GDM1 (cell line): ENCODE measurements around the gene PPIG.
"Not testable (repeated sequence)": the region's sequence is repeated elsewhere in the genome, so short reads cannot be mapped to it uniquely, and the experiment has no call there.

Experiments
- DNase-seq: peaks from one replicate; lab custom pipeline; 2025; lab: John Stamatoyannopoulos, UW

The PPIG gene

DNA sequence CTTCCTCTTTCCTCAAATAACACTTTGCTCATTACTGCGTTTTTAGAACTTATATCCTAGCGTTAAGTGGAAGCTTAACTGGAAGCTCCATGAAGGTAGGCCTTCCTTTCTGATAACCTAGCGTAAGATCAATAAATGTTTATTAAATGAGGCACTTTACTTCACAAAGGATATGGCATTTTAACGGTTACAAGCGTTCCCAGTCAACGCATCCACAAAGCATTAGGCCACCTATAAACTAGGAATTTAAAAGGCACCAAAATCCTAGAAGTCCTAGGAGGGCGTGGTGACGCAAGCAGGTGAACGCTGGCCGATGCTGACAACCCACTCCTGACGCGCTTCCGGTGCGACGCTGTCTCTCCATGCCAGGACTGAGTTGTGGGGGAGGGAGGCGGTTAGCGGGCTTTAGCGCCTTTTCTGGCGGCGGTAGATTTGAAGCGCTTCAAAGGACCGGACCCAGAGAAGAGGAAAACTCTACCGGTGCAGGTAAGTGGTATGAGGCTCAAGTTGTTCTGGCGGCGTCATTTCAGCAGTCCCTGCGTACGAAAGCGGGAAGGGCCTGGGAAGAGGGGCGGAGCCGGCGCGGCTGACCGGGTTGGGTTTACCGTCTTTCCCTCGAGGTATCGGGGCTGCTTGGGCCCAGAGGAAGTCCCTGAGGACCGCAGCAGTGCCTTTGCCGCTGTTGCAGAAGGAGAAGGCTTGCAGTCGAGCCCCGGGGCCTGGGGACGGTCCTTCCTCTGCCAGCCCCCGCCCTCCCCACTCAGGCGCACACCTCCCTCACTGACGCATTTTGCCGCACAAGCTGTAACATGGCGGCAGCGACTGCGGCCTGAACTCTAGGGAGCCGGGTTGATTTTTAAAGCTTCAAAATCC lies at the start of gene PPIG:
Gene PPIG (plus strand): TSS at position 347 of the 873 bp plus-strand sequence. CDS start 19,691 bp downstream, outside the sequence.
- DNase-seq, result peak; percentile 83

DNA sequence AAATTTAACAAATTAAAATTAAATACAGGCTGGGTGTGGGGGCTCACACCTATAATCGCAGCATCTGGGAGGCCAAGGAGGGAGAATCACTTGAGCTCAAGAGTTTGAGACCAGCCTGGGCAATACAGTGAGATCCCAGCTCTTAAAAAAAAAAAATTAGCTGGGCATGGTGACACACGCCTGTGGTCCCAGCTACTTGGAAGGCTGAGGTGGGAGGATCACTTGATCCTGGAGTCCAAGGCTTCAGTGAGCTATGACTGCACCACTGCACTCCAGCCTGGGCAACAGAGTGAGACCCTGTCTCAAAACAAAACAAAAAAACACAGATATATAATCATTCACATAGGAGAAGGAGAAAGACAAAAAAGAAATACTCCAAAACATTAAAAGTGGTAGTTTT lies 44.7 kb upstream of the PPIG start:
- not testable (repeated sequence) for DNase-seq

DNA sequence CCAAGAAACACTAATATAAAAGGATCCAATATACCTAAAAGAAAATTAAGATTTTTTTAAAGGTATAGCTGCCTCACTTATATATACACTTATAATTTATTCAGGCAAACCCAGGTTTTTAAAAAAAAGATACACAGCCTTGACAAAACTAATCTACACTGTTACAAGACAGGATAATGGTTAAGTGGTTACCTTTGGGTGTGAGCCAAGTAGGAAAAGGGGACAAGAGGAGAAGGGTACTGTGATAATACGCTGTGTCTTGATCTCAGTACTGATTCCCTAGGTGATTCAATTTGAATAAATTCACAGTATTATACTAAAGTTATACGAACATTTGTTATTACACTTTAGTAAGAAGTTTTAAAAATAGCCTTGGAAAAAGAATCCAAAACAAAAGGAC lies 44.0 kb upstream of the PPIG start:
- no peak for DNase-seq

DNA sequence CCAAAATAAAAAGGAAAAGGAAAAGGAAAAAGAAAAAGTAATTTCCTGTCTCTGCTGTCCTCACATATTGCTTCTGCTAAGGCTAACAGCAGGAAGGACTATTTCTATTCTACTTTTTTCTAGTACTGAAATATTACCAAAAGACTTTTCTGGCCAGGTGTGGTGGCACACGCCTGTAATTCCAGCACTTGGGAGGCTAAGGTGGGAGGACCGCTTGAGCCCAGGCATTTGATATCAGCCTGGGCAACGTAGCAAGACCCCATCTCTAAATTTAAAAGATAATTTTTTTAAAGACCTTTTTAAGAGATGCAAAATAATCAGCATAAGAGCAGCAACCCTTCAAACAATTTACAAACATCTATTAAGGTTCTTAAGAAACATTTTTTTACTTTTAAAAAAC lies 41.7 kb upstream of the PPIG start:
- DNase-seq, result no peak

DNA sequence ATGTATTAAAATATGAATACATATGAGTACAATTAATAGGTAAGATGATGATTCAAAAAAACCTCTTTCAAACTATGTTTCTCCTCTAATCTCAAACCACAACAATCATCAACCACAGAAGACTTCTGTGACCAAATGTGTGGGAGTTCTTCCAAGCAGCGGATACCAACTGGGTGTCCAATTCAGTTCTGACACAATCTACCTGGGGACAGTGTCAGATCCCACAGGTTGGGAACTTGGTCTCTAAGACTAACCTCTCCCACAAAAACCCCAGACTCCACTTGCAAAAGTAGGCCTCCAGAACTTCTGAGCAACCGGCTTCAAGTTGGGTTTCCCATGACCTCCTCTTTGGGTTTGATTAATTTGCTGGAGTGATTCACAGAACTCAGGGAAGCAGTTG lies 37.4 kb upstream of the PPIG start:
- DNase-seq, result no peak

DNA sequence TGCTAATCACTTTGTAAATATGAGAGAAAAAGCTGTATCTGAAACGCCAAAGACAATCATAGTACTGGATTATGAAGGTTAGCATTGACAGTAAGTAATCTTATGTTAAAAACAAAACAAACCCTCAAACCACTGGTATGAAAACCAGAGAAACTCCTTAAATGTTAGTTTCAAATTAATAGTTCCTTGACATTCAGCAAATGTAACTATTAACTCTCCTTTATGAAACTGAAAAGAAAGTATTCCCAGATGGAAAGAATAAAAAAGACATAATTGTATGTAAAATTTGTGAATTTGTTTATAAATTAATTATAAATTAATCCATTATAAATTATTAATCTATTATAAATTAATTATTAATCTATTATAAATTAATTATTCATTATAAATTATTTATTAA lies 22.8 kb upstream of the PPIG start:
- no peak for DNase-seq

DNA sequence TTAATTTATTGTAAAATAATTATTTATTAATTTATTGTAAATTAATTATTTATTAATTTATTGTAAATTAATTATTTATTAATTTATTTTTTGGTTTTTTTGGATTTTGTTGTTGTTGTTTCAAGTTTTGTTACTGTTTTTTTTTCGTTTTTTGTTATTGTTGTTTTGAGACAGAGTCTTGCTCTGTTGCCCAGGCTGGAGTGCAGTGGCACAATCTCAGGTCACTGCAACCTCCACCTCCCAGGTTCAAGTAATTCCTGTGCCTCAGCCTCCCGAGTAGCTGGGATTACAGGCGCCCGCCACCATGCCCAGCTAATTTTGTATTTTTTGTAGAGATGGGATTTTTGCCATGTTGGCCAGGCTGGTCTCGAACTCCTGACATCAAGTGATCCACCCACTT lies 22.1 kb upstream of the PPIG start:
- DNase-seq, result not testable (repeated sequence)

DNA sequence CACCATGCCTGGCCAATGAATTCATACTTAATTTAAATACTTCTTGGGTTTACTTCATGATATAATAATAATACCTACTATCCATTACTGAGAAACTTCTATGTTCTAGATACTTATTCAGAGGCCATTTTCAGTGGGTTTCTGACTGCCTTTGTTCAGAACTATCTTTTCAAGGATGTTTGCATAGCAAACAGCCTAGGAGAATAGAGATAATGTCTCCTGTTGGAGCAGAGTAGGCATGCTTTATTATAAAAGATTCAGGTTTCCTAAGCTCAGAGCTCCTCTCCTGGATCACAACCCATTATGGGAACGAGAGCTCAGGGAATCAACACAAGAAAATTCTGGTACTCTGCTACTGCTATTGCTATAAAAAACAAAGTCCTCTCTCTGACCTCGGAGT lies 21.6 kb upstream of the PPIG start:
- no peak for DNase-seq

DNA sequence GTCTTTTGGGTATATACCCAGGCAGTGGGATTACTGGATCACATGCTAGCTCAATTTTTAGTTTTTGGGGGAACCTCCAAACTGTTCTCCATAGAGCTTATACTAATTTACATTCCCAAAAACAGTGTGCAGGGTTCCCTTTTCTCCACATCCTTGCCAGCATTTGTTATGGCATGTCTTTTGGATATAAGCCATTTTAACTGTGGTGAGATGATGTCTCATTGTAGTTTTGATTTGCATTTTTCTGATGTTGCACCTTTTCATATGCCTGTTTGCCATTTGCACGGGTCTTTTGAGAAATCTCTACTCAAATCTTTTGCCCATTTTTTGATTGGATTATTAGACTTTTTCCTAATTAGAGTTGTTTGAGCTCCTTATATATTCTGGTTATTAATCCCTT lies 18.5 kb upstream of the PPIG start:
- DNase-seq, result no peak

DNA sequence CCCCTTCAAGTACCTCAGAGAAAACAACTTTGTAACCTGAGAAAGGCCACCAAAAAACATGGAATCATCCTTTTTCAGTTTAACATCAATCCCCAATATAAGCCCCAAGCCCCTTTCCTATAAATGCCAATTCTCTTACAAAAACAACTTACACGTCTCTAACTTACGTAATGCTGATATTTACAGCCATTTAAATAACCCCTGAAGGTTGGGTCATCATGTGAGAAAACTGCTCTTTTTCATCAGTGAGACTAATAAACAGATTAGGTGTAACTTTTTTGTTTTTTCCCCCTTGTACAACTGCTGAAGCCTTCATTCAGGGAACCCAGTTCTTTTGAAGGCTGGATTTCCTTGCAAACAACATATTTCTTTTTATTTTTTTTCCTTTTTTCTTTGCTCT lies 14.2 kb upstream of the PPIG start:
- DNase-seq, result no peak

DNA sequence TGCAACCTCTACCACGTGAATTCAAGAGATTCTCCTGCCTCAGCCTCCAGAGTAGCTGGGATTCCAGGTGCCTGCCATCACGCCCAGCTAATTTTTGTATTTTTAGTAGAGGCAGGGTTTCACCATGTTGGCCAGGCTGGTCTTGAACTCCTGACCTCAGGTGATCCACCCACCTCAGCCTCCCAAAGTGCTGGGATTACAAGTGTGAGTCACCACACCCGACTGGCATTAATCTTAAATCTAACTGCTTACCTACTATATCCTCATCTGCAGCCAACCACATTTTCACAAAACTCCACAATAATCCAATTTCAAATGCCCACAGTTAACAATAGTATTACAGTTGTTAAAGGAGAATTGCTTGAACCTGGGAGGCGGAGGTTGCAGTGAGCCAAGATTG lies 13.4 kb upstream of the PPIG start:
- DNase-seq, result not testable (repeated sequence)

DNA sequence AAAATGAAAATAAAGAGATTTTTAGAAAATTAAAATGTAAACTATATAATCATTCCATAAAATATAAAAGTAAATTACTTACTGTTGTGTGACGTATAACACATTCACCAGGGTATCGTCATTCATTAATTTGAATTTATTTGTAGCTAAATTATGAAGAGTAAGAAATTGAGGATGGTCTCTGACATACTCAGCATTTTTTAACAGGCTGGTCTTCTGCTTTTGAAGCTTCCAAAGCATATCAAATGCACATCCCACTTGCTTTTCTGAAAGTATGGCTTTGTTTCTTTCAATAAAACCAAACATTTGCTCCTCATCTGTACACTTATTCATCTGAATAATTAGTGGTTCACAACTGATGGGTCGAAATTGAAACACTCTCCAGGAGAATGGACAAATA lies 12.6 kb upstream of the PPIG start:
- DNase-seq, result no peak

DNA sequence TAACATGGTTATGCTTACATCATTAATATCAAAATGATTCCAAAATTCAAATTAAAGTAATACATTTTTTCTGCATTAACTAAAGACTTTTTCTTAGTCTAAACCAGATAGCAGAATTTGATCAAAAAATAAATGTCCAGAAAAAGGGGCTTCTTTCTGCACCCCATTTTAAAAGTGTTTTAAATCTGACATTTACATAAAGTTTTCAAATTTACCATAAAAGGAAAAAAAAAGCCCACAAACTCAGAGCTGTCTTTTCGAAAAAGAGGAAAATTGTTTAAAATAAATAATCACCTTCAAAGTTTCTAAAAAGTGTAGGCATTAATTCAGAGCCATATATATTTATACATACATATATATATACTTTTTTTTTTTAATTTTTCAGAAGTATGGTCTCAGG lies 12.0 kb upstream of the PPIG start:
- no peak for DNase-seq

DNA sequence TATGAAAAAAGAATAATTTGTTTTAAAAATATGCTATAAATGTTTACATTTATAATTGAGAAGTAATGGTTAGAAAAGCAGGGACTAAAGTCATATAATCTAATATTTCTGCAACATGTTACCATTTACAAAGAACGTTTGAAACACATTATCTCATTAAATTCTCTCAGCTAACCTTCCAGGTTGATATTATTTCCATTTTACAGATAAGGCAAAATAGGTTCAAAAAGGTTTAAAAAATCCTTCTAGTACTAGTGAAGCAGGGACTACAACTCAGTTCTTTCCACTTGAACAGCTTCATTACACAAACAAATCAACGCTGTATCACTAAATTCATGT lies 11.4 kb upstream of the PPIG start:
- no peak for DNase-seq

DNA sequence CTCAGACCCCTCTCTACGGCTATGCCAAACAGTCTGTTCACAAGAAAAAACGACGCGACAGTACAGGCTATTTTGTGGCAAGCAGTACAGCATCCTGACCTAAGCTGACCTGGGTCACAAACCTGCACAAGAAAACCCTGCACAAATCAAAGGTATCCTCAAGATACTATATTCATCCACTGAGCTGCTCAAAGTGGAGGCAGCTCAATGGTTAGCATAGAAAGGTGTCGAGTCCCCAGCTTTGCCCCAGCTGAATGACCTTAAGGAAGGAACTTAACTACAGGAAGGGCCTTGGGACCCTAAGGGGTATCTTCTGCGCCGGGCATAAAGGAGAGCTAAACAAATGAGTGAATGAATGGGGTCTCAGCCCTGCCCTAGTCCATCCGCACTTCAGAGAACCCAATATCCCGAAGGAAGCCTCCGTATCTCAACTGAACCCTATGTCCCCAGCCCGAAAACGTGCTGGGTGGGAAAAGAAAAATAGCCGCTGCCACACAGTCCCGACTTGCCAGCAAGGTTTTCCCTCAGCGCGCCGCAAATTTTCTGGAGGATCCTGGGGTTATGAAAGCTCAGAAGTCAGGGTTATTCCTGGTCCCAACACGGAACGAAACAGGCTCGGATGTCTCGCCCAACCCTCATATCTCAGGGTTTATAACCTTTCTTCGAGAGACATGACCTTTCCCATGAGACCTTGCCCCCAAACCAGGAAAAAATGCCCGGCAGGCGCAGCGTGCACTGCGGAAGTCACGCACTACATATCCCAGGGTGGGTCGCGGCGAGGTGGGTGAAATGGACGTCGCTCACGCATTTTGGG lies 10.8 kb upstream of the PPIG start, which contains the start of gene FASTKD1:
Gene FASTKD1 (minus strand): TSS at position 706 of the 814 bp plus-strand sequence. CDS start 1,836 bp downstream, outside the sequence.
- DNase-seq, result peak; percentile 88

DNA sequence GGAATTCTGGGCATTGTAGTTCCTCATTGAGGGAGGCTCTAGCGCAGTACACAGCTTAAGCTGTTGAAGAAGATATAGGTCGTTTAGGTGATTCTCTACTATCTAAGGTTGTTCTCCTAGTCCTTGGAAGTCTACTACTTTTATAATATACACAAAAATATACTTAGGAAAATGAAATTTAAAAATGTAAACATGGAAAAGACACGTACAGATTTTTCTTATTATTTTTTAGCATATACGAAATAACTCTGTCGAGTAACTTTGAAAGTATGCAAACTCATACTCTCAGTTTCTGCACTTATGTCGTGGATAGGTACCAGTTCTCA lies 10.2 kb upstream of the PPIG start:
- no peak for DNase-seq

DNA sequence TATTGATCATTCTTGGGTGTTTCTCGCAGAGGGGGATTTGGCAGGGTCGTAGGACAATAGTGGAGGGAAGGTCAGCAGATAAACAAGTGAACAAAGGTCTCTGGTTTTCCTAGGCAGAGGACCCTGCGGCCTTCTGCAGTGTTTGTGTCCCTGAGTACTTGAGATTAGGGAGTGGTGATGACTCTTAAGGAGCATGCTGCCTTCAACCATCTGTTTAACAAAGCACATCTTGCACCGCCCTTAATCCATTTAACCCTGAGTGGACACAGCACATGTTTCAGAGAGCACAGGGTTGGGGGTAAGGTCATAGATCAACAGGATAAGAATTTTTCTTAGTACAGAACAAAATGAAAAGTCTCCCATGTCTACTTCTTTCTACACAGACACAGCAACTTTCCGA lies 9.6 kb upstream of the PPIG start:
- DNase-seq, result not testable (repeated sequence)

DNA sequence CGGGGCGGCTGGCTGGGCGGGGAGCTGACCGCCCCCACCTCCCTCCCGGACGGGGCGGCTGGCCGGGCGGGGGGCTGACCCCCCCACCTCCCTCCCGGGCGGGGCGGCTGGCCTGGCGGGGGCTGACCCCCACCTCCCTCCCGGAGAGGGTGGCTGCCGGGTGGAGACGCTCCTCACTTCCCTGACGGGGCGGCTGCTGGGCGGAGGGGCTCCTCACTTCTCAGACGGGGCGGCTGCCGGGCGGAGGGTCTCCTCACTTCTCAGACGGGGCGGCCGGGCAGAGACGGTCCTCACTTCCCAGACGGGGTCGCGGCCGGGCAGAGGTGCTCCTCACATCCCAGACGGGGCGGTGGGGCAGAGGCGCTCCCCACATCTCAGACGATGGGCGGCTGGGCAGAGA lies 8.9 kb upstream of the PPIG start:
- DNase-seq, result not testable (repeated sequence)

DNA sequence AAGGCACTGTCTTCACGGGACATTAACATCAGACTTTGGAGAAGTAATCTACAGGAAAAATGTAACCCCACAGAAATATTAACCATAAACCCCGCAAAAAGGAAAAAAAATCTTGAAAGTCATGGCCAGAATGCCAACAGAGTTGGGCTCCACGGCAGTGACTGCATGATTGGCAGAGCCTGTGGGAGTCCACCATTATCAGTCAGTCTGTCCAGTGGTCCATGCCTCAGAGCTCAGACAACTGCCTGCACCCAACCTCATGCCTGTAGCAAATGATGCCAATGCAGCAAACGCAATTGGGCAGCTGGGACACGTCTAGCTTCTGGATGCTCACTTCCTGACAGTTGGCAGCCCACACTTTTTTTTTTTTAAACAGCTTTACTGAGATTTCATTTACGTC lies 5.1 kb upstream of the PPIG start:
- no peak for DNase-seq

DNA sequence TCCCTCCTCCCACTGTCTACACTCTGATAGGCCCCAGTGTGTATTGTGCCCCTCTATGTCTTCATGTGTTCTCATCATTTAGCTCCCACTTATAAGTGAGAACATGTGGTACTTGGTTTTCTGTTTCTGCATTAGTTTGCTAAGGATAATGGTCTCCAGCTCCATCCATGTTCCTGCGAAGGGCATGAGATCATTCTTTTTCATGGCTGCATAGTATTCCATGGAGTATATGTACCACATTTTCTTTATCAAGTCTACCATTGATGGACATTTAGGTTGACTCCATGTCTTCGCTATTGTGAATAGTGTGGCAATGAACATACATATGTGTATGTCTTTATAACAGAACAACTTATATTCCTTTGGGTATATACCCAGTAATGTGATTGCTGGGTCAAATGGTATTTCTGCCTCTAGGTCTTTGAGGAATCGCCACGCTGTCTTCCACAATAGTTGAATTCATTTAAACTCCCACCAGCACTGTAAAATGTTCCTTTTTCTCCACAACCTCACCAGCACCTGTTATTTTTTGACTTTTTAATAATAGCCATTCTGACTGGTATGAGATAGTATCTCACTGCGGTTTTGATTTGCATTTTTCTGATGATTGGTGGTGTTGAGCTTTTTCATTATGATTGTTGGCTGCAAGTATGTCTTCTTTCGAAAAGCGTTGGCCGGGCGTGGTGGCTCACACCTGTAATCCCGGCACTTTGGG lies 1.4 kb upstream of the PPIG start:
- DNase-seq, result not testable (repeated sequence)

DNA sequence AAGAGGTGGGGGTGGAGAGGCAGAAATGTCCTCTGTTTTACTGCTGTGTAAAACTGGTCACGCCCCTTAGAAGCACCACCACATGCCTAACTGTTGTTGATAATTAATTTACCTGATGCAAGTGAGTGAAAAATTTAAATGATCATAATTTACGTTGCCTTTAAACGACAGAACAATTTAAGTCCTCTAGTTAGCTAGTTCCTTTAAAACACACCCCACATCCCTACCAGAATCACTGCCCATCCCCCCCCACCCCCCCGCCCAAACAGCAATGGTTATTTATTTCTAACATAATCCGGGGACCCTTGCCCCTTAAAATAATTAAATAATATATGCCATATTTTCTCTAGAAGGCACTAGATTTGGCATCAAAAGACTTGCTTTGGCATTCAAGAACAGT lies 633 bp upstream of the PPIG start:
- no peak for DNase-seq

DNA sequence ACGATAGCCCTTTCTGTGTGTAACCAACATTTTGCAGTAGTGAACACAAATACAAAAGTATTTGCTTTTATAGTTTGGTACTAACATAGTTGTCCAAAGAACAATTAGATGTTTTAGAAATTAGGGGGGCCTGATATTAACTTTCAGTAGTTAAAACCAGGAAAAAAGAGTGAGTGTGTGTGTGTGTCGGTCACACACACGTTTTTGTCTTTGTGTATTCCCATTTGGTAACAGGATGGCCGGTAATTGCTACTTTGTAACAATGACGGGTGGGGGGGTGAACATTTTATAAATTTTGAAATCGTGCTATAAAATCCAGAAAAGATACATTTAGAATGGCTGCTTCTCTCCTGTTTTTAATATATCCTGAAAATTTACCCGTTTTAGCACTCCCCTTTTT lies 1.5 kb downstream of the PPIG start:
- no peak for DNase-seq

DNA sequence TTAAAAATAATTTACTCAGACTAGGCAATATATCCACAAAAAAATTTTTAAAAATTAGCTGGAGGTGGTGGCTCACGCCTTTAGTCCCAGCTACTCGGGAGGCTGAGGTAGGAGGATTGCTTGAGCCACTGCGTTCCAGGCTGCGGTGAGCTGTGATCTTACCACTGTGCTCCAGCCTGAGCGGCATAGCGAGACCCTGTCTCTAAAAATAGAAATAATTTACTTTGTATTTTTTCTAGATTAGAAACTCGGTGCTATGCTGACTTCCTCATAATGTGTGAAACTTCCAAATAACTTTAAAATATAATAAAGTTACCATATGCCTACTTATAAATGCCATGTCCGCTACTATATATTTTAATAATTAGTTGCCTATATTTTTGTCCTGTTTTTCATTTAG lies 6.7 kb downstream of the PPIG start:
- DNase-seq, result no peak
